ENCODE results near the gene NUFIP2. TPM values are rescaled to one million over a fixed set of nuclear protein-coding genes. Genes with fewer than 3 reads are reported as not detected.

Gene NUFIP2
- total RNA-seq, 1 donor from 2014 or later = 61.8 TPM

GRCh38 chr17:29246628-29247027, 47.3 kb downstream of the NUFIP2 start, which contains the start of gene CRYBA1:
TSS of gene CRYBA1 (plus strand) at chr17:29246859. CDS start at chr17:29246864, 5 bp downstream.
- ATAC-seq (ENCODE audit: low read depth) (no peak), DNase-seq (no peak)
- Mint-ChIP-seq H3K36me3 (ENCODE audit: low read depth) (no peaks in the 10 kb centered on the region), H3K4me3 (no peak within 1 kb of the TSS), H3K27ac (no peak within 1 kb of the TSS), H3K4me1 (peaks cover 5% of the 10 kb centered on the region), H3K9me3 (no peaks in the 10 kb centered on the region), H3K27me3 (no peaks in the 10 kb centered on the region)
- TF ChIP-seq, protein P1, sequence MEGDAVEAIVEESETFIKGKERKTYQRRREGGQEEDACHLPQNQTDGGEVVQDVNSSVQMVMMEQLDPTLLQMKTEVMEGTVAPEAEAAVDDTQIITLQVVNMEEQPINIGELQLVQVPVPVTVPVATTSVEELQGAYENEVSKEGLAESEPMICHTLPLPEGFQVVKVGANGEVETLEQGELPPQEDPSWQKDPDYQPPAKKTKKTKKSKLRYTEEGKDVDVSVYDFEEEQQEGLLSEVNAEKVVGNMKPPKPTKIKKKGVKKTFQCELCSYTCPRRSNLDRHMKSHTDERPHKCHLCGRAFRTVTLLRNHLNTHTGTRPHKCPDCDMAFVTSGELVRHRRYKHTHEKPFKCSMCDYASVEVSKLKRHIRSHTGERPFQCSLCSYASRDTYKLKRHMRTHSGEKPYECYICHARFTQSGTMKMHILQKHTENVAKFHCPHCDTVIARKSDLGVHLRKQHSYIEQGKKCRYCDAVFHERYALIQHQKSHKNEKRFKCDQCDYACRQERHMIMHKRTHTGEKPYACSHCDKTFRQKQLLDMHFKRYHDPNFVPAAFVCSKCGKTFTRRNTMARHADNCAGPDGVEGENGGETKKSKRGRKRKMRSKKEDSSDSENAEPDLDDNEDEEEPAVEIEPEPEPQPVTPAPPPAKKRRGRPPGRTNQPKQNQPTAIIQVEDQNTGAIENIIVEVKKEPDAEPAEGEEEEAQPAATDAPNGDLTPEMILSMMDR (IDR thresholded peaks at IDR 0.05) = no peak
- ChIA-PET CTCF (no interaction called here), POLR2A (no interaction called here)
- intact Hi-C loops (cut with micrococcal nuclease) = no loop called here

GRCh38 chr17:29245401-29245800, 48.5 kb downstream of the NUFIP2 start:
- Mint-ChIP-seq H3K27me3 (no peaks in the 10 kb centered on the region), H3K4me1 (peaks cover 3% of the 10 kb centered on the region), H3K9me3 (no peaks in the 10 kb centered on the region), H3K4me3 (no peak overlapping the region), H3K27ac (no peak overlapping the region), H3K36me3 (ENCODE audit: low read depth) (no peaks in the 10 kb centered on the region)
- intact Hi-C loops (cut with micrococcal nuclease) = no loop called here
- POLR2A ChIA-PET = no interaction called here
- CTCF ChIA-PET = no interaction called here
- ATAC-seq (ENCODE audit: low read depth) (no peak), DNase-seq (no peak)
- TF ChIP-seq, protein P1 (IDR thresholded peaks at IDR 0.05) = no peak

- no peak overlapping the region for H3K27ac Mint-ChIP-seq
- H3K27me3 Mint-ChIP-seq = no peaks in the 10 kb centered on the region
- ChIA-PET CTCF (no interaction called here), POLR2A (no interaction called here)
- TF ChIP-seq, protein P1 (IDR thresholded peaks at IDR 0.05) = no peak
- no peak overlapping the region for H3K4me3 Mint-ChIP-seq
- intact Hi-C loops (cut with micrococcal nuclease) = no loop called here
- no peaks in the 10 kb centered on the region for H3K9me3 Mint-ChIP-seq
- no peaks in the 10 kb centered on the region for H3K36me3 Mint-ChIP-seq (ENCODE audit: low read depth)
- DNase-seq (no peak), ATAC-seq (ENCODE audit: low read depth) (no peak)
- peaks cover 3% of the 10 kb centered on the region for H3K4me1 Mint-ChIP-seq
Observed at GRCh38 chr17:29243792-29244191, 50.2 kb downstream of the NUFIP2 start.

- Mint-ChIP-seq H3K36me3 (ENCODE audit: low read depth) (no peaks in the 10 kb centered on the region), H3K4me1 (peaks cover 3% of the 10 kb centered on the region), H3K27me3 (no peaks in the 10 kb centered on the region), H3K9me3 (no peaks in the 10 kb centered on the region), H3K27ac (no peak overlapping the region), H3K4me3 (no peak overlapping the region)
- ATAC-seq (ENCODE audit: low read depth) (no peak), DNase-seq (no peak)
- ChIA-PET POLR2A (no interaction called here), CTCF (interaction anchor here (1.7 kb wide), 1 partner anchor 62 kb away, joined by 4 read pairs; the partner anchor contains the start of gene MYO18A)
- intact Hi-C loops (cut with micrococcal nuclease) = no loop called here
- TF ChIP-seq, protein P1 (IDR thresholded peaks at IDR 0.05) = no peak
Observed at GRCh38 chr17:29242790-29243189, 51.2 kb downstream of the NUFIP2 start.

- TF ChIP-seq, protein P1 (IDR thresholded peaks at IDR 0.05) = no peak
- no peak for DNase-seq
- no peak for ATAC-seq (ENCODE audit: low read depth)
- Mint-ChIP-seq H3K36me3 (ENCODE audit: low read depth) (no peaks in the 10 kb centered on the region), H3K27me3 (no peaks in the 10 kb centered on the region), H3K4me3 (no peak overlapping the region), H3K4me1 (peaks cover 1% of the 10 kb centered on the region), H3K27ac (no peak overlapping the region), H3K9me3 (no peaks in the 10 kb centered on the region)
- POLR2A ChIA-PET = no interaction called here
- CTCF ChIA-PET = interaction anchor here (1.7 kb wide), 1 partner anchor 61 kb away, joined by 4 read pairs; the partner anchor contains the start of gene MYO18A
- intact Hi-C loops (cut with micrococcal nuclease) = no loop called here
Observed at GRCh38 chr17:29242051-29242450, 51.9 kb downstream of the NUFIP2 start.

All from activated B cell treated with CpG ODN at 0.5 μM for 24 hours (primary cell).